ENCODE measurements around the gene FTL. TPM values are rescaled to one million over a fixed set of nuclear protein-coding genes. Genes with fewer than 3 reads are reported as not detected.

The FTL gene
- total and polyA plus RNA-seq, 4 experiments from 2014 or later: 1,304 to 4,474 (median 2,454) TPM

DNA sequence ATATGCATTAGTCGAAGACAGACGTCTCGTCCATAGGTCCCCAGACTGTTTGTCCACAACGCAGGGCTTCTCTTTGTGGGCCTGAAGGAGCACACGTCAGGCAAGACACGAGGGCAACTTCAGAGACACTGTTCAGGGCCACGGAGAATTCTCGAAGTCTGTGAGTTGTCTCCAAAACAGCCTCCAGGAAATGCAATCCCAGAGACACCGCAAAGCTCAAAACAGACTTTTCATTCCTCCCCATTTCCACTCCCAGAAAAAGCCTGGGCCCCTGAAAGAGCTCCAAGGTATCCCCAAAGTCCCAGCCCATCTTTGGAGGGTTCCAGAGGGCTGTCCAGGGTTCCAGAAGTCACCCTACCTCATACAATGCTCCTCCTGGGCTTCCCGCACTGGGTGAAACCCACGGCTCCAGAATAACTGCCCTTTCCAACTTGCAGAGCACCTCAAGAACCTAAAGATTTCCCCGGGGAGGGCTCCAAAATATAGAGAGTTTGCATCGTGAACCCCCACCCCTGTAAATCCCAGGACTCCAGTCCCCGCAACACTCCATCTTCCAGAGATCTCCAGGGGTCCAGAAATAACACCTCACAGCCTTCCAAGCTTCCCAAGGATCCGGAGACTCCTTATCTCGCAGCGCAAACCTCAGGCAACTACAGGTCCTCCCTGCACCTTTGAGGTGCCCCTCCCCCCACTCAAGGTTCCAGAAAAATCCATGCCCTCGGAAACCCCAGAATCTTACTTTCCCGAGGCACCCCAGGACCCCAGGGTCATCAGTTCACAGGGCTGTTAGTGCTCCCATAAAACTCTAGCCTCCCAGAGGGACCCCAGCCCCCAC is 687 bp upstream of the FTL start:
- Histone ChIP-seq H3K9me3 (ENCODE audit: control insufficient read depth in 1 of 2, low read length in 2 of 2) (no peaks in the 10 kb centered on the region), H3K36me3 (ENCODE audit: insufficient read depth, low read length) (peaks cover 8% of the 10 kb centered on the region), H3K27me3 (ENCODE audit: insufficient read depth, low read length) (no peaks in the 10 kb centered on the region), H3K4me1 (ENCODE audit: insufficient read depth, low read length) (peaks cover 48% of the 10 kb centered on the region), H3K27ac (ENCODE audit: low read depth, low read length) (peak overlapping the region; percentile 58), H3K4me3 (ENCODE audit: low read length in 2 of 2) (peak overlapping the region; percentile 34 to 73)
- peak overlapping the region; percentile 77 to 100 (median 96) for H3K4me3 Mint-ChIP-seq
- peaks cover 0 to 1% (median 0%) of the 10 kb centered on the region in 8 donors for H3K9me3 Mint-ChIP-seq
- H3K36me3 Mint-ChIP-seq: peaks cover 13 to 28% of the 10 kb centered on the region in 2 donors
- ChIA-PET POLR2A (ENCODE audit: partially characterized antibody) (interaction anchor here (0.9 to 5.6 kb wide), 16 partner anchors 10 to 677 kb away, joined by 3 to 134 read pairs (median 6); partner anchors contain the start of genes BAX, CA11, DHDH and GYS1), CTCF (ENCODE audit: partially characterized antibody) (interaction anchor here (0.7 to 3.4 kb wide), 2 partner anchors 29 to 176 kb away, joined by 3 to 20 read pairs; partner anchors contain the start of genes GYS1 and RUVBL2)
- H3K27me3 Mint-ChIP-seq: no peaks in the 10 kb centered on the region
- DNase-seq: no peak
- H3K27ac Mint-ChIP-seq: peak overlapping the region; percentile 77 to 98 (median 90)
- H3K4me1 Mint-ChIP-seq: peaks cover 30 to 67% (median 46%) of the 10 kb centered on the region in 4 donors
- intact Hi-C loops (cut with micrococcal nuclease): loop anchor here (1.0 to 5.0 kb wide), 5 partner anchors 10 to 317 kb away; partner anchors contain the start of genes BAX, CA11, DHDH and NUCB1

DNA sequence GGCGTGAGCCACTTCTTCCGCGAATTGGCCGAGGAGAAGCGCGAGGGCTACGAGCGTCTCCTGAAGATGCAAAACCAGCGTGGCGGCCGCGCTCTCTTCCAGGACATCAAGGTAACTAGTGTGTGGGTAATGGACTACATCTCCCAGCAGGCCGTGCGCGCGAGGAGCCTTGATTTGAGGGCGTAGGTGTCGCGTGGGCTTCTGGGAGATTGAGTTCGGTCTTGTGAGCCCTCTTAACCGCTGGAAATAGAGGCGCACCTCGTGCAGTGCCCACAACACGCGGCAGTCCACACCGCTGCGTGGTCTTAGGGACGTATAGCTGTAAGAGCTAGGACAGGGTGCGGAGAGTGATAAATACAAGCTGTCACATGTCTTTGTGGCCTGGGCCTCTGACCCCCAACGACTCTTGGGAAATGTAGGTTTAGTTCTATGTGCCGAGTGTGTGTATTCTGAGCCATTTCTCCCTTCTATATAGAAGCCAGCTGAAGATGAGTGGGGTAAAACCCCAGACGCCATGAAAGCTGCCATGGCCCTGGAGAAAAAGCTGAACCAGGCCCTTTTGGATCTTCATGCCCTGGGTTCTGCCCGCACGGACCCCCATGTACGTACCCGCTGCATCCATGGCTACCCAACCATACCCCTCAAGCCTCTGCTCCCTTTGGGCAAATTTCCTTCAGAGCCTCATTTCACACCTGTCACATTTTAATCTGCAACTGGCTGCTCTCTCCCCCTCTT is 864 bp downstream of the FTL start:
- Mint-ChIP-seq H3K4me3 (peak overlapping the region; percentile 93 to 100 (median 96)), H3K36me3 (peaks cover 16 to 36% of the 10 kb centered on the region in 2 donors), H3K27ac (peak overlapping the region; percentile 96 to 100 (median 97)), H3K9me3 (peaks cover 0 to 1% (median 0%) of the 10 kb centered on the region in 8 donors), H3K4me1 (peaks cover 31 to 69% (median 49%) of the 10 kb centered on the region in 4 donors), H3K27me3 (no peaks in the 10 kb centered on the region)
- ChIA-PET POLR2A (ENCODE audit: partially characterized antibody) (interaction anchor here (0.7 to 5.6 kb wide), 27 partner anchors 11 to 963 kb away, joined by 3 to 134 read pairs (median 4); partner anchors contain the start of genes ATF5, BAX, CA11 and DHDH), CTCF (ENCODE audit: partially characterized antibody) (interaction anchor here (0.6 to 3.4 kb wide), 9 partner anchors 12 to 178 kb away, joined by 3 to 20 read pairs (median 4); partner anchors contain the start of genes GYS1, HSD17B14 and RUVBL2)
- peak overlapping the region; percentile 64 for H3K27ac ChIP-seq (ENCODE audit: low read depth, low read length)
- intact Hi-C loops (cut with micrococcal nuclease): loop anchor here (1.0 to 5.0 kb wide), 5 partner anchors 12 to 319 kb away; partner anchors contain the start of genes BAX, CA11, DHDH and NUCB1
- H3K4me3 ChIP-seq (ENCODE audit: low read length in 2 of 2): peak overlapping the region; percentile 84 to 91
- H3K4me1 ChIP-seq (ENCODE audit: insufficient read depth, low read length): peaks cover 48% of the 10 kb centered on the region
- peaks cover 17% of the 10 kb centered on the region for H3K36me3 ChIP-seq (ENCODE audit: insufficient read depth, low read length)
- H3K9me3 ChIP-seq (ENCODE audit: control insufficient read depth in 1 of 2, low read length in 2 of 2): no peaks in the 10 kb centered on the region
- H3K27me3 ChIP-seq (ENCODE audit: insufficient read depth, low read length): no peaks in the 10 kb centered on the region
- DNase-seq: peak; percentile 88 to 95 (median 89)

DNA sequence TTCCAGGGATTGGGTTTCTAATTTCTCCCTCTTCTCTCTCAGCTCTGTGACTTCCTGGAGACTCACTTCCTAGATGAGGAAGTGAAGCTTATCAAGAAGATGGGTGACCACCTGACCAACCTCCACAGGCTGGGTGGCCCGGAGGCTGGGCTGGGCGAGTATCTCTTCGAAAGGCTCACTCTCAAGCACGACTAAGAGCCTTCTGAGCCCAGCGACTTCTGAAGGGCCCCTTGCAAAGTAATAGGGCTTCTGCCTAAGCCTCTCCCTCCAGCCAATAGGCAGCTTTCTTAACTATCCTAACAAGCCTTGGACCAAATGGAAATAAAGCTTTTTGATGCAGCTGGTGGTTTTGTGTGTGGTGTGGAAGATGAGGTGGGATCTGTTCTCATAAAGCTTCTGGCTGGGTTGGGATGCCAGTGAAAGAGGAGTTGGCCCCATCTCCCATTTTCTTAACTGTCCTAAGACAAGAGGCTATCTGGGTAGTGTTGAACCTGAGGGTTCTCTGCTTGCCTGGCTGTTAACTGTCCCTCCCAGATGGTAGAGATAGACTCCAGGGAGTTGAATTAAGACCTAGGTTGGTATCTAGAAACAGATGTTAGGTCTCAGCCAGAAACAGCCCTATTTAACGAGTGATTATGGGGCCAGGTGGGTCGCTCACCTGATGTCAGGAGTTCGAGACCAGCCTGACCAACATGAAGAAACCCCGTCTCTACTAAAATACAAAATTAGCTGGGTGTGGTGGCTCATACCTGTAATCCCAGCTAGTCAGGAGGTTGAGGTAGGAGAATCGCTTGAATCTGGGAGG is 1.6 kb downstream of the FTL start:
- no peaks in the 10 kb centered on the region for H3K27me3 Mint-ChIP-seq
- no peaks in the 10 kb centered on the region for H3K9me3 ChIP-seq (ENCODE audit: control insufficient read depth in 1 of 2, low read length in 2 of 2)
- H3K4me1 ChIP-seq (ENCODE audit: insufficient read depth, low read length): peaks cover 49% of the 10 kb centered on the region
- H3K36me3 ChIP-seq (ENCODE audit: insufficient read depth, low read length): peaks cover 17% of the 10 kb centered on the region
- H3K4me1 Mint-ChIP-seq: peaks cover 33 to 64% (median 48%) of the 10 kb centered on the region in 4 donors
- H3K27ac Mint-ChIP-seq: peak overlapping the region in 6 of 7 donors; percentile 5 to 98 (median 96)
- intact Hi-C loops (cut with micrococcal nuclease): loop anchor here (5.0 kb wide), 1 partner anchor 319 kb away; the partner anchor contains the start of gene CA11
- peaks cover 19 to 39% of the 10 kb centered on the region in 2 donors for H3K36me3 Mint-ChIP-seq
- POLR2A ChIA-PET (ENCODE audit: partially characterized antibody): interaction anchor here (0.9 to 5.6 kb wide), 21 partner anchors 8 to 962 kb away, joined by 3 to 134 read pairs (median 5); partner anchors contain the start of genes ATF5, BAX, DHDH and GYS1
- no peaks in the 10 kb centered on the region for H3K27me3 ChIP-seq (ENCODE audit: insufficient read depth, low read length)
- peak overlapping the region; percentile 93 to 100 (median 96) for H3K4me3 Mint-ChIP-seq
- peak overlapping the region; percentile 84 to 91 for H3K4me3 ChIP-seq (ENCODE audit: low read length in 2 of 2)
- CTCF ChIA-PET (ENCODE audit: partially characterized antibody): interaction anchor here (0.8 to 5.4 kb wide), 10 partner anchors 12 to 179 kb away, joined by 3 to 50 read pairs (median 4); partner anchors contain the start of genes GYS1, HSD17B14 and RUVBL2
- no peaks in the 10 kb centered on the region for H3K9me3 Mint-ChIP-seq
- H3K27ac ChIP-seq (ENCODE audit: low read depth, low read length): peak overlapping the region; percentile 64
- DNase-seq: no peak

DNA sequence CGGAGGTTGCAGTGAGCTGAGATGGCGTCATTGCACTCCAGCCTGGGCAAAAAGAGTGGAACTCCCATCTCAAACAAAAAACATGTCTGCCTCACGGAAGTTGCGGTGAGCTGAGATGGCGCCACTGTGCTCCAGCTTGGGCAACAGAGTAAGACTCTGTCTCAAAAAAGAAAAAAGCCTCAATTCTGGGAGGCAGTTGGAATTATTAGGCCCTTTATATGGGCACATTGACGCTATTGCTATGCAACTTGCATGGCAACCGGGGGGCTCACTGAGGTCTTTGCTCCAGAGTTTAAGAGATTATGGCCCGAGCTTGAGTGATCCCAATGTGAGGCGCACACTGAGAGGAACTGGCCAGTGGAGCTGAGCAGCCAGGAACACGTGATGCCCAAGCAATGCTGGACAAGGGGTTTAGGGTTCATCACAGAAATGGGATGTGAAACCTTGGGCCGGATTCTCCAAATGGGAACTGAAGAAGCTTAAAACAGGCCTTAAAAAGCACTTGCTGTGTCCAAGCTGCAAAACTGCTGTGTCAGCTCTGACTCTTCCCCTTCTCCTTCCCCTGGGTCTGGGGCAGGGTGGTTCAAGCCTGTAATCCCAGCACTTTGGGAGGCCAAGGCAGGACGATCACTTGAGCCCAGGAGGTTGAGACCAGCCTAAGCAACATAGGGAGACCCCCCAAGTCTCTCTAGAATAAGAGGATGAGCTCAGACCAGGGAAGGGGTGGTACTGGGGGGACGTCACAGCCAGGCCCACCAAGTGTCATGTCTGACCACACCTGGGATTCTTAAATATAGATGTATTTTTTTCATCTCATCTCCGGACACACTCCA is 2.5 kb downstream of the FTL start:
- ChIA-PET CTCF (ENCODE audit: partially characterized antibody) (interaction anchor here (0.8 to 5.4 kb wide), 7 partner anchors 26 to 180 kb away, joined by 4 to 50 read pairs (median 8); partner anchors contain the start of genes GYS1, HSD17B14 and RUVBL2), POLR2A (ENCODE audit: partially characterized antibody) (interaction anchor here (0.8 to 5.6 kb wide), 15 partner anchors 8 to 179 kb away, joined by 3 to 134 read pairs (median 5); partner anchors contain the start of genes BAX, GYS1, NUCB1 and PPP1R15A)
- Mint-ChIP-seq H3K9me3 (no peaks in the 10 kb centered on the region), H3K4me1 (peaks cover 28 to 55% (median 40%) of the 10 kb centered on the region in 4 donors), H3K36me3 (peaks cover 19 to 39% of the 10 kb centered on the region in 2 donors), H3K27me3 (no peaks in the 10 kb centered on the region), H3K4me3 (peak overlapping the region in 5 of 8 donors; percentile 1 to 46 (median 17)), H3K27ac (peak overlapping the region in 2 of 7 donors; percentile 69 to 98)
- no peak overlapping the region for H3K27ac ChIP-seq (ENCODE audit: low read depth, low read length)
- no peak overlapping the region for H3K4me3 ChIP-seq (ENCODE audit: low read length in 2 of 2)
- no peaks in the 10 kb centered on the region for H3K27me3 ChIP-seq (ENCODE audit: insufficient read depth, low read length)
- intact Hi-C loops (cut with micrococcal nuclease): loop anchor here (5.0 kb wide), 1 partner anchor 320 kb away; the partner anchor contains the start of gene CA11
- peaks cover 41% of the 10 kb centered on the region for H3K4me1 ChIP-seq (ENCODE audit: insufficient read depth, low read length)
- peaks cover 17% of the 10 kb centered on the region for H3K36me3 ChIP-seq (ENCODE audit: insufficient read depth, low read length)
- no peak for DNase-seq
- no peaks in the 10 kb centered on the region for H3K9me3 ChIP-seq (ENCODE audit: control insufficient read depth in 1 of 2, low read length in 2 of 2)

DNA sequence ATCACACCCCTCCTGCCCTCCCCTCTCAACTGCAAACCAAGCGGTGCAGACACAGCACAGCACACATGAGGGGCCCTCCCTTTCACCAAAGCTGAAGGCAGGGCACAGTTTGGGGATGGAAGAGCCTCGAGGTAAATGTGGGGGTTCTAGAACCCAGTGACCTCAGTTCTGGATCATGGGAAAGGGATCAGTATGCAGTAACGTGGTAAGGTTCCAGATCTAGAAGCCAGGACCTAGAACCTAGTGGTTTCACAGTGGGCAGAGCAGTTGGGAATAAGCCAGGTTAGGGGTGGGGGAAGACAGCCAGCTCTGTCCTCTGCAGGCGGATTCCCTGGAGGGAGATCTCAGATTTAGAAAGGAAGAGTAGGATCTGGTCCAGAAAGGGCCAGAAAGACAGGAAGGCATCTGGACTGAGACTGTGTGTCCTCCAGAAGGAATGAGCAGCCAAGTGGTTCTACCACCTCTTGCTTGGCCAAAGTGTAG is 3.1 kb downstream of the FTL start:
- Mint-ChIP-seq H3K4me3 (peak overlapping the region in 4 of 8 donors; percentile 1 to 46 (median 20)), H3K4me1 (peaks cover 25 to 49% (median 34%) of the 10 kb centered on the region in 4 donors), H3K27ac (peak overlapping the region in 4 of 7 donors; percentile 2 to 98 (median 56)), H3K36me3 (peaks cover 23 to 43% of the 10 kb centered on the region in 2 donors), H3K27me3 (no peaks in the 10 kb centered on the region), H3K9me3 (no peaks in the 10 kb centered on the region)
- Histone ChIP-seq H3K4me1 (ENCODE audit: insufficient read depth, low read length) (peaks cover 35% of the 10 kb centered on the region), H3K27ac (ENCODE audit: low read depth, low read length) (no peak overlapping the region), H3K9me3 (ENCODE audit: control insufficient read depth in 1 of 2, low read length in 2 of 2) (no peaks in the 10 kb centered on the region), H3K27me3 (ENCODE audit: insufficient read depth, low read length) (no peaks in the 10 kb centered on the region), H3K36me3 (ENCODE audit: insufficient read depth, low read length) (peaks cover 17% of the 10 kb centered on the region), H3K4me3 (ENCODE audit: low read length in 2 of 2) (no peak overlapping the region)
- intact Hi-C loops (cut with micrococcal nuclease): loop anchor here (5.0 kb wide), 1 partner anchor 321 kb away; the partner anchor contains the start of gene CA11
- DNase-seq: no peak
- ChIA-PET CTCF (ENCODE audit: partially characterized antibody) (interaction anchor here (1.6 to 5.4 kb wide), 4 partner anchors 125 to 180 kb away, joined by 4 to 50 read pairs (median 8); no protein-coding TSS in a partner anchor), POLR2A (ENCODE audit: partially characterized antibody) (interaction anchor here (0.8 to 5.6 kb wide), 13 partner anchors 8 to 179 kb away, joined by 3 to 134 read pairs (median 5); partner anchors contain the start of genes BAX, GYS1, PPP1R15A and RUVBL2)
